NT2/D1 (cell line): Measurements from ENCODE around the gene BICDL2.

Experiments
- SUZ12 ChIP-seq: IDR thresholded peaks from 2 replicates; pipeline ENCODE4 v1.6.1; 2011; ENCODE audit not compliant: insufficient read length, insufficient read depth; ENCODE audit errors: extremely low read depth
- YY1 ChIP-seq: IDR thresholded peaks from 2 replicates; pipeline ENCODE4 v1.6.1; 2011; ENCODE audit not compliant: insufficient read length, insufficient read depth
- ZNF274 ChIP-seq: IDR thresholded peaks from 2 replicates; pipeline ENCODE4 v1.6.1; 2011; ENCODE audit warnings: mild to moderate bottlenecking, low read depth, low read length

- no peak for TF ChIP-seq ZNF274
- TF ChIP-seq SUZ12 = no peak
- no peak for TF ChIP-seq YY1
Observed at GRCh38 chr16:3063625-3064386, 27.1 kb upstream of the BICDL2 start.
